ENCODE results near the gene RALY. TPM values are rescaled to one million over a fixed set of nuclear protein-coding genes. Genes with fewer than 3 reads are reported as not detected.
A peak's percentile ranks its signal among the peaks of the same experiment; 100 is the strongest.

The RALY gene
- total RNA-seq, 1 donor, result 67.4 TPM

- H3K4me3 ChIP-seq (ENCODE audit: low read depth, low read length), result no peak overlapping the region
- DNase-seq (ENCODE audit: low read depth), result no peak
- no peak for TF ChIP-seq CTCF (IDR thresholded peaks at IDR 0.05; ENCODE audit: insufficient read depth, low read length)
Measured at GRCh38 chr20:34030456-34030855, 36.7 kb downstream of the RALY start.

- TF ChIP-seq CTCF (IDR thresholded peaks at IDR 0.05; ENCODE audit: insufficient read depth, low read length), result no peak
- H3K4me3 ChIP-seq (ENCODE audit: low read depth, low read length), result no peak overlapping the region
- no peak for DNase-seq (ENCODE audit: low read depth)
Measured at GRCh38 chr20:34033903-34034302, 40.2 kb downstream of the RALY start.

GRCh38 chr20:34037121-34037520, 43.4 kb downstream of the RALY start:
- TF ChIP-seq CTCF (IDR thresholded peaks at IDR 0.05; ENCODE audit: insufficient read depth, low read length), result no peak
- no peak for DNase-seq (ENCODE audit: low read depth)
- no peak overlapping the region for H3K4me3 ChIP-seq (ENCODE audit: low read depth, low read length)

- no peak overlapping the region for H3K4me3 ChIP-seq (ENCODE audit: low read depth, low read length)
- DNase-seq (ENCODE audit: low read depth), result peak; percentile 92
- TF ChIP-seq CTCF (IDR thresholded peaks at IDR 0.05; ENCODE audit: insufficient read depth, low read length), result no peak
Measured at GRCh38 chr20:34037767-34038166, 44.1 kb downstream of the RALY start.

- no peak for TF ChIP-seq CTCF (IDR thresholded peaks at IDR 0.05; ENCODE audit: insufficient read depth, low read length)
- no peak for DNase-seq (ENCODE audit: low read depth)
- no peak overlapping the region for H3K4me3 ChIP-seq (ENCODE audit: low read depth, low read length)
Measured at GRCh38 chr20:34040300-34040995, 46.7 kb downstream of the RALY start.

- no peak for TF ChIP-seq CTCF (IDR thresholded peaks at IDR 0.05; ENCODE audit: insufficient read depth, low read length)
Measured at GRCh38 chr20:34041226-34041625, 47.5 kb downstream of the RALY start.

GRCh38 chr20:34042262-34042661, 48.6 kb downstream of the RALY start:
- no peak overlapping the region for H3K4me3 ChIP-seq (ENCODE audit: low read depth, low read length)
- TF ChIP-seq CTCF (IDR thresholded peaks at IDR 0.05; ENCODE audit: insufficient read depth, low read length), result no peak
- DNase-seq (ENCODE audit: low read depth), result no peak

More at GRCh38 chr20:34041226-34041625, 47.5 kb downstream of the RALY start:
- H3K4me3 ChIP-seq (ENCODE audit: low read depth, low read length), result no peak overlapping the region
- DNase-seq (ENCODE audit: low read depth), result no peak

Data from fibroblast of the aortic adventitia (primary cell).